HCT116 (cell line): ENCODE results near the gene RNF126. TPM values are rescaled to one million over a fixed set of nuclear protein-coding genes. Genes with fewer than 3 reads are reported as not detected.

Experiments
- ATAC-seq: fragments of 200-7000 bp; cut with Tn5 transposase; 2 replicates; pipeline ENCODE4 v1.9.1; 2020; ENCODE audit warnings: mild to moderate bottlenecking, moderate library complexity
- BruUV-seq: library from RNA; stranded (reverse); fragments of 400-500 nt; replicated peaks from 2 replicates; lab custom pipeline; 2021; lab: Mats Ljungman, UMichigan
- CTCF ChIA-PET: fragments of 300-600 bp; sonication (Branson Sonifier 250); formaldehyde crosslinking; loops from one replicate; lab custom pipeline; 2021; ENCODE audit warnings: antibody characterized with exemption; lab: Charles Lee
- POLR2A ChIA-PET: fragments of 300-600, 350-600 bp; sonication (Branson Sonifier 250); formaldehyde crosslinking; loops from one replicate; lab custom pipeline; 2021; ENCODE audit warnings: antibody characterized with exemption; lab: Charles Lee
- RAD21 ChIA-PET, 2 experiments: fragments of 300-600 bp; sonication (Branson Sonifier 250); formaldehyde crosslinking; loops; one replicate each; lab custom pipeline; 2023; ENCODE audit warnings: low total read pairs in 2 of 2; ENCODE audit not compliant: uncharacterized antibody in 2 of 2, unreplicated experiment in 2 of 2, low non-redundant PET in 1 of 2; lab: Charles Lee
- DNase-seq: peaks from one replicate; pipeline ENCODE4 v3.0.0-alpha.2; 2010; ENCODE audit warnings: low read depth, low spot score
- H2AFZ ChIP-seq: fragments of 200-600 bp; shearing (Covaris generic), sonication (generic); 2 replicates; pipeline ENCODE4 v1.6.1; 2017; ENCODE audit warnings: low read depth, mixed run types, mixed read lengths, antibody characterized with exemption, low read length; ENCODE audit not compliant: poor library complexity, severe bottlenecking
- H3K27ac ChIP-seq: 2 replicates; pipeline ENCODE4 v1.5.1; 2012; ENCODE audit warnings: low read depth, low read length
- H3K27me3 ChIP-seq: fragments of 200-600 bp; sonication (generic); 2 replicates; pipeline ENCODE4 v1.6.1; 2016; ENCODE audit warnings: mixed run types, low read length, mixed read lengths; ENCODE audit not compliant: insufficient read depth
- H3K36me3 ChIP-seq, 2 experiments: fragments of 200-500 bp in 1 of 2; fragments of 200-600 bp in 1 of 2; sonication (Bioruptor generic) in 1 of 2; sonication (generic) in 1 of 2; 2 replicates each; pipeline versions ENCODE4 v1.5.1 to v1.6.1; 2014 to 2016; ENCODE audit warnings: low read length in 2 of 2, inconsistent platforms in 1 of 2, mixed read lengths in 1 of 2, mixed run types in 1 of 2; ENCODE audit not compliant: insufficient read depth in 2 of 2, control insufficient read depth in 1 of 2
- H3K4me1 ChIP-seq, 2 experiments: fragments of 200-600 bp in 1 of 2; sonication (generic) in 1 of 2; 2 replicates each; pipeline versions ENCODE4 v1.5.1 to v1.6.1; 2012 to 2017; ENCODE audit warnings: low read length in 2 of 2, inconsistent platforms in 1 of 2, mild to moderate bottlenecking in 1 of 2, mixed read lengths in 1 of 2, mixed run types in 1 of 2, moderate library complexity in 1 of 2; ENCODE audit not compliant: insufficient read depth in 2 of 2, control insufficient read depth in 1 of 2
- H3K4me2 ChIP-seq: fragments of 200-600 bp; sonication (generic); 2 replicates; pipeline ENCODE4 v1.6.1; 2017; ENCODE audit warnings: mixed run types, low read length, mixed read lengths
- H3K4me3 ChIP-seq, 2 experiments: fragments of 200-600 bp in 1 of 2; sonication (generic) in 1 of 2; replicated peaks in 1 of 2; 2 replicates each; pipeline ENCODE4 v1.5.1; 2011 to 2016; ENCODE audit warnings: low read length in 2 of 2, control low read depth in 1 of 2, low read depth in 1 of 2, mild to moderate bottlenecking in 1 of 2, mixed read lengths in 1 of 2, mixed run types in 1 of 2
- H3K79me2 ChIP-seq: fragments of 200-600 bp; sonication (generic); 2 replicates; pipeline ENCODE4 v1.6.1; 2017; ENCODE audit warnings: mild to moderate bottlenecking, mixed run types, low read length, moderate library complexity, mixed read lengths; ENCODE audit not compliant: insufficient read depth
- H3K9ac ChIP-seq: fragments of 200-600 bp; sonication (generic); 2 replicates; pipeline ENCODE4 v1.6.1; 2016; ENCODE audit warnings: low read length, mixed read lengths
- H3K9me2 ChIP-seq: fragments of 200-600 bp; sonication (generic), shearing (Covaris generic); 2 replicates; pipeline ENCODE4 v1.6.1; 2017; ENCODE audit warnings: mixed run types, mild to moderate bottlenecking, moderate library complexity; ENCODE audit not compliant: insufficient read depth
- H3K9me3 ChIP-seq, 2 experiments: fragments of 200-500 bp in 1 of 2; fragments of 200-600 bp in 1 of 2; sonication (Bioruptor generic) in 1 of 2; sonication (generic) in 1 of 2; 2 replicates each; pipeline ENCODE4 v1.6.1; 2014 to 2017; ENCODE audit warnings: low read length in 2 of 2, mixed read lengths in 2 of 2, inconsistent platforms in 1 of 2, low read depth in 1 of 2, mild to moderate bottlenecking in 1 of 2, mixed run types in 1 of 2, moderate library complexity in 1 of 2; ENCODE audit not compliant: control insufficient read depth in 1 of 2, insufficient read depth in 1 of 2
- H4K20me1 ChIP-seq: fragments of 200-600 bp; sonication (generic), shearing (Covaris generic); 2 replicates; pipeline ENCODE4 v1.6.1; 2017; ENCODE audit warnings: mixed run types, mild to moderate bottlenecking, moderate library complexity; ENCODE audit not compliant: insufficient read depth
- CBX3 ChIP-seq: IDR thresholded peaks from 2 replicates; pipeline ENCODE4 v1.6.1; 2012; ENCODE audit warnings: low read depth
- CEBPB ChIP-seq: IDR thresholded peaks from 2 replicates; pipeline ENCODE4 v1.6.1; 2012; ENCODE audit warnings: low read depth
- ELF1 ChIP-seq: IDR thresholded peaks from 2 replicates; pipeline ENCODE4 v1.6.1; 2012; ENCODE audit warnings: low read depth, borderline replicate concordance
- EZH2 ChIP-seq: fragments of 200-600 bp; sonication (generic); IDR thresholded peaks from 2 replicates; pipeline ENCODE4 v1.6.1; 2017; ENCODE audit warnings: antibody characterized with exemption, mixed run types
- EZH2phosphoT487 ChIP-seq: fragments of 200-600 bp; IDR thresholded peaks from 2 replicates; pipeline ENCODE4 v1.6.1; 2018; ENCODE audit warnings: antibody characterized with exemption, borderline replicate concordance
- FOSL1 ChIP-seq: IDR thresholded peaks from 2 replicates; pipeline ENCODE4 v1.6.1; 2012; ENCODE audit warnings: low read depth
- JUND ChIP-seq: IDR thresholded peaks from 2 replicates; pipeline ENCODE4 v1.6.1; 2012
- MAX ChIP-seq: IDR thresholded peaks from 2 replicates; pipeline ENCODE4 v1.6.1; 2012
- POLR2AphosphoS5 ChIP-seq: IDR thresholded peaks from 2 replicates; pipeline ENCODE4 v1.6.1; 2011; ENCODE audit warnings: mild to moderate bottlenecking, low read depth, low read length, moderate library complexity
- RAD21 ChIP-seq: IDR thresholded peaks from 2 replicates; pipeline ENCODE4 v1.6.1; 2012; ENCODE audit warnings: low read depth, mild to moderate bottlenecking
- SIN3A ChIP-seq: IDR thresholded peaks from 2 replicates; pipeline ENCODE4 v1.6.1; 2012; ENCODE audit warnings: low read depth
- SP1 ChIP-seq: IDR thresholded peaks from 2 replicates; pipeline ENCODE4 v1.6.1; 2012; ENCODE audit warnings: low read depth
- SRF ChIP-seq: IDR thresholded peaks from 2 replicates; pipeline ENCODE4 v1.6.1; 2012; ENCODE audit warnings: low read depth
- TCF7L2 ChIP-seq: IDR thresholded peaks from 2 replicates; pipeline ENCODE4 v1.7.0; 2011; ENCODE audit warnings: borderline replicate concordance, inconsistent platforms; ENCODE audit not compliant: insufficient read depth, insufficient read length; ENCODE audit errors: extremely low read depth
- YY1 ChIP-seq: IDR thresholded peaks from 2 replicates; pipeline ENCODE4 v1.6.1; 2011; ENCODE audit warnings: low read length, low read depth, moderate library complexity, mild to moderate bottlenecking; ENCODE audit not compliant: insufficient replicate concordance; ENCODE audit errors: extremely low read depth
- ZFX ChIP-seq: fragments of 450-650 bp; IDR thresholded peaks from 2 replicates; pipeline ENCODE4 v1.6.1; 2017
- ZNF274 ChIP-seq: fragments of 200-500 bp; sonication (Bioruptor generic); IDR thresholded peaks from 2 replicates; pipeline ENCODE4 v1.6.1; 2014; ENCODE audit warnings: mild to moderate bottlenecking, low read depth, low read length, inconsistent platforms
- intact Hi-C: fragments of 100-400 bp; cut with micrococcal nuclease; formaldehyde crosslinking; loops from 2 replicates; pipeline ENCODE4 v1.10.0; 2022
- total RNA-seq: library from RNA; stranded (reverse); gene quantifications from one replicate; pipeline ENCODE4 v1.2.1, GENCODE V29; 2021; ENCODE audit not compliant: unreplicated experiment
- TF ChIP-seq, protein P1 (sequence below): IDR thresholded peaks from 2 replicates; pipeline ENCODE4 v1.6.1; 2012
- TF ChIP-seq, protein P2 (sequence below): IDR thresholded peaks from 2 replicates; pipeline ENCODE4 v1.6.1; 2011; ENCODE audit warnings: mild to moderate bottlenecking, low read length, moderate library complexity; ENCODE audit not compliant: insufficient replicate concordance; ENCODE audit errors: extremely low read depth

Gene RNF126
- total RNA-seq, 1 experiment from 2014 or later: 93.8 TPM

GRCh38 chr19:613732-614567 lies 49.1 kb downstream of the RNF126 start:
- Histone ChIP-seq H4K20me1 (no peaks in the 10 kb centered on the region), H3K36me3 (peaks cover 0 to 11% of the 10 kb centered on the region in 2 experiments; a peak in 2 of 4 replicates), H3K27ac (no peak overlapping the region; the same call in 1 of the 2 replicates), H3K9ac (no peak overlapping the region), H3K9me2 (no peaks in the 10 kb centered on the region), H3K4me2 (no peak overlapping the region), H3K27me3 (no peaks in the 10 kb centered on the region), H3K4me1 (peaks cover 4 to 6% of the 10 kb centered on the region in 2 experiments; a peak in 3 of 4 replicates), H3K79me2 (no peaks in the 10 kb centered on the region), H3K9me3 (no peaks in the 10 kb centered on the region), H3K4me3 (no peak overlapping the region), H2AFZ (no peak overlapping the region)
- intact Hi-C loops: no loop called here
- RAD21 ChIA-PET: no interaction called here
- ATAC-seq (no peak), DNase-seq (no peak)
- no peak for TF ChIP-seq CBX3
- TF ChIP-seq, protein P1, sequence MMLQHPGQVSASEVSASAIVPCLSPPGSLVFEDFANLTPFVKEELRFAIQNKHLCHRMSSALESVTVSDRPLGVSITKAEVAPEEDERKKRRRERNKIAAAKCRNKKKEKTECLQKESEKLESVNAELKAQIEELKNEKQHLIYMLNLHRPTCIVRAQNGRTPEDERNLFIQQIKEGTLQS: no peak
- TF ChIP-seq MAX: no peak
- TF ChIP-seq SP1: no peak
- TF ChIP-seq POLR2AphosphoS5: no peak
- TF ChIP-seq, protein P2, sequence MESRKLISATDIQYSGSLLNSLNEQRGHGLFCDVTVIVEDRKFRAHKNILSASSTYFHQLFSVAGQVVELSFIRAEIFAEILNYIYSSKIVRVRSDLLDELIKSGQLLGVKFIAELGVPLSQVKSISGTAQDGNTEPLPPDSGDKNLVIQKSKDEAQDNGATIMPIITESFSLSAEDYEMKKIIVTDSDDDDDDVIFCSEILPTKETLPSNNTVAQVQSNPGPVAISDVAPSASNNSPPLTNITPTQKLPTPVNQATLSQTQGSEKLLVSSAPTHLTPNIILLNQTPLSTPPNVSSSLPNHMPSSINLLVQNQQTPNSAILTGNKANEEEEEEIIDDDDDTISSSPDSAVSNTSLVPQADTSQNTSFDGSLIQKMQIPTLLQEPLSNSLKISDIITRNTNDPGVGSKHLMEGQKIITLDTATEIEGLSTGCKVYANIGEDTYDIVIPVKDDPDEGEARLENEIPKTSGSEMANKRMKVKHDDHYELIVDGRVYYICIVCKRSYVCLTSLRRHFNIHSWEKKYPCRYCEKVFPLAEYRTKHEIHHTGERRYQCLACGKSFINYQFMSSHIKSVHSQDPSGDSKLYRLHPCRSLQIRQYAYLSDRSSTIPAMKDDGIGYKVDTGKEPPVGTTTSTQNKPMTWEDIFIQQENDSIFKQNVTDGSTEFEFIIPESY: no peak
- no peak for TF ChIP-seq EZH2phosphoT487
- TF ChIP-seq ELF1: no peak
- TF ChIP-seq RAD21: no peak
- no peak for TF ChIP-seq FOSL1
- TF ChIP-seq JUND: no peak
- TF ChIP-seq CEBPB: no peak
- no peak for TF ChIP-seq ZFX
- no peak for TF ChIP-seq YY1
- TF ChIP-seq SIN3A: no peak
- TF ChIP-seq EZH2: no peak
- no peak for TF ChIP-seq ZNF274
- TF ChIP-seq SRF: no peak
- TF ChIP-seq TCF7L2: no peak
- BruUV-seq: no TSS peak
- CTCF ChIA-PET: no interaction called here
- POLR2A ChIA-PET: no interaction called here
